GM12865 (cell line): ENCODE results near the gene RICTOR.

Experiments
- DNase-seq: peaks from one replicate; pipeline ENCODE4 v3.0.0; 2010; ENCODE audit warnings: low read depth
- H3K4me3 ChIP-seq: 2 replicates; pipeline ENCODE4 v1.5.1; 2011; ENCODE audit warnings: mild to moderate bottlenecking, low read depth, low read length, control low read depth
- TF ChIP-seq, protein P1 (sequence below): IDR thresholded peaks from 2 replicates; pipeline ENCODE4 v1.5.1; 2011; ENCODE audit warnings: low read length, control low read depth, low read depth, inconsistent platforms; ENCODE audit not compliant: insufficient read depth; ENCODE audit errors: missing control alignments

Gene RICTOR

DNA sequence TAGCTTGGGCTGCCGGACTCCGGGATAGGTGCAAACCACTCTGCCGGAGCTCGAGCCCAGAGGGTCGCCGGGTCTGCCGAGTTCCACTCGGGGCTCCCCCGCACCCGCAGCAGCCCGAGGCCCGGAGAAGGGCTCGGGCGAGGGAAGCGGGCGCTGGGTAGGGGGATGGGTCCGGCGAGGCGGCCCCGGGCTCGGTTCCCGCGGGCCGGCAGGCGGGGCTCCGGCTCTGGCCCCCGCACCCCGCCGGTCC is 507 bp downstream of the RICTOR start:
- peak overlapping the region; percentile 76 for H3K4me3 ChIP-seq
- TF ChIP-seq, protein P1, sequence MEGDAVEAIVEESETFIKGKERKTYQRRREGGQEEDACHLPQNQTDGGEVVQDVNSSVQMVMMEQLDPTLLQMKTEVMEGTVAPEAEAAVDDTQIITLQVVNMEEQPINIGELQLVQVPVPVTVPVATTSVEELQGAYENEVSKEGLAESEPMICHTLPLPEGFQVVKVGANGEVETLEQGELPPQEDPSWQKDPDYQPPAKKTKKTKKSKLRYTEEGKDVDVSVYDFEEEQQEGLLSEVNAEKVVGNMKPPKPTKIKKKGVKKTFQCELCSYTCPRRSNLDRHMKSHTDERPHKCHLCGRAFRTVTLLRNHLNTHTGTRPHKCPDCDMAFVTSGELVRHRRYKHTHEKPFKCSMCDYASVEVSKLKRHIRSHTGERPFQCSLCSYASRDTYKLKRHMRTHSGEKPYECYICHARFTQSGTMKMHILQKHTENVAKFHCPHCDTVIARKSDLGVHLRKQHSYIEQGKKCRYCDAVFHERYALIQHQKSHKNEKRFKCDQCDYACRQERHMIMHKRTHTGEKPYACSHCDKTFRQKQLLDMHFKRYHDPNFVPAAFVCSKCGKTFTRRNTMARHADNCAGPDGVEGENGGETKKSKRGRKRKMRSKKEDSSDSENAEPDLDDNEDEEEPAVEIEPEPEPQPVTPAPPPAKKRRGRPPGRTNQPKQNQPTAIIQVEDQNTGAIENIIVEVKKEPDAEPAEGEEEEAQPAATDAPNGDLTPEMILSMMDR: no peak
- no peak for DNase-seq

DNA sequence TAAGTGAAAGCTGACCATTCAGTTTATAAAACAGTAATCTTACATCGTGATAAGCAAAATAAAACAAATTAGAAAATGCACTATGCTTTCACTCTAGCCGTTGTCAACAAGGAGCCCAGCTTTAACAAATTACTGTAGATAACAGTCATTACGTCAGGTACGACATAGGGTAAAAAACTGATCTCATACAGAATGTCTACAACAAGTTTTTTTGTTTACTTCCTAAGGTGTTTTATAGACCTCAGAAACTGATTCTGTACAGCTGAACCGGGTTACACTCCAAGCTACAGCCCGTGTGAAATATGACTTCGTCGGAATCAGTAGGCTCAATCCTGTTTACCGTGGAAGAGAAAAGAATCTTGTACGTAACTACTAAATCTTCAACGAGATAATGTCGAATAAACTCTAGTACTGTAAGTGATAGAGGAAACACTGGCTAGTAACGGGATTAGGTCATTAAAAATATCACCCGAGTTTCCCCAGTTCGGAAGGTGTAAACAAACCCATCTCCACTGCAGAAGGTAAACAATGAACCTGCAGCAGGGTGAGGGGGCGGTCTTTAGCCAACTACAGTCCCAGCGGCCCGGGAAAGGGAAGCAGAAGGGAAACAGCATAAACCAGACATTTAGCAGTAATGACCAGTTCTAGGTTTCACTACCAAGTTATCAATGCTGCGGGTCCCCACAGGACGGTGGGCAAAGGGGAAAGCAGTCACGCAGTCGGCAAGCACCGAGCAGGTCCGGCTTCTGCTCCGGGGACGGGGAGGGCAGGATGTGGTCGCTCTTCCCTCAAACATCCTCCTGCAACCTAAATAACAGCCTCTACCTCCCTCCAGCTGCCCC is 1.1 kb downstream of the RICTOR start:
- TF ChIP-seq, protein P1: no peak
- DNase-seq: peak; percentile 88
- peak overlapping the region; percentile 76 for H3K4me3 ChIP-seq

DNA sequence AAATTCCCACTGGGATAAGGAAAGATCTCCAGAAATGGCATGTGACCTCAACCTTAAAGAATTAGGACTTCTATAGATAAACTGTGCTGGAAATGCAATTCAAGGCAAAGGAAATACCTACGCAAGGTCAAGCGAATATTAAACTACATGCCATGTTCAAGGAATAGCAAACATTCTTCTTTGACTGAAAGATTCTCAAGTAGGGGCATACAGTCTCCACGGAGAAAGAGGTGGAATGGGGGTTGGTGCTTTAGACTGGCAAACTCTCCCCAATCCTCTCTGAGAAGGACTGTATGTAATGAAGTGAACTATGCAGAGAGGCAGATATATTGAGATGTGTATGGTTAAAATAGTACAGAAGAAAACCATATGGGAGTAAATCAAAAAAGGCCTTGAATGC is 6.1 kb downstream of the RICTOR start:
- no peak for DNase-seq
- TF ChIP-seq, protein P1: no peak
- no peak overlapping the region for H3K4me3 ChIP-seq

DNA sequence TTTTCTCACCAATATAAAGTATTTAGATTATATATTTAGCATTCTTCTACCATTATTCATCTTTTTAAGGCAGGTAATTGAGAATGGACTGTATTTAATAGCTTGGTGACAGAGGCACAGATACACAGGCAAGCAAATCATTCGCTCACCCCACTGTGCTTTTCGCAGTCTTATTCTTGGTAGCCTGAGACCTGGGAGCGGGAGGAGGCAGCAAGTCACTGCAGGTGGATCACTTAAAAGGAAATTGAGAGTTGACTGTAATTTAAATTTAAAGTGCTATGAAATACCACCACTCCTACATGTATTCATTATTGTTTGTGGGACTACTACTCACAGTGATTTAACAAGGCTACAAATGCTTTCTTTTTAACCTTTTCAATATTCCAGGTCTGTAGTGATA is 9.7 kb downstream of the RICTOR start:
- no peak for DNase-seq
- H3K4me3 ChIP-seq: no peak overlapping the region
- TF ChIP-seq, protein P1: no peak

DNA sequence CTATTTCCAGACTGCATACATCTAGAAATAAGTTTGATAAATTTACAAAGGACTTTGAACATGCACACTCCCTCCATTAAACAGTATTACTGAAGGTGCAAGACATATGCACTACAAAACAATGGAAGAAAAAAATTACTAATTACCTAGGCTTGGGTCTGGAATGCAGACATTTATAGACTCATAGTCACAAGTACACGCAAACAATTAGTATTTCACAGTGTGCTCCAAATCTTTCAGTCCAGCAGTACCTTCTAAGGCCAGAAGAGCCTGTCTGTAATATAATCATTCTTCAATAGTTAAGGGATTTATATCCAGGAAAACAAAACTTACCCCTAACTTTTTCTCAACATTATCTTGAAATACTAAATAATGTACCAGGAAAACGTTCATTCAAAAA is 11.2 kb downstream of the RICTOR start:
- no peak overlapping the region for H3K4me3 ChIP-seq
- DNase-seq: no peak
- TF ChIP-seq, protein P1: no peak

DNA sequence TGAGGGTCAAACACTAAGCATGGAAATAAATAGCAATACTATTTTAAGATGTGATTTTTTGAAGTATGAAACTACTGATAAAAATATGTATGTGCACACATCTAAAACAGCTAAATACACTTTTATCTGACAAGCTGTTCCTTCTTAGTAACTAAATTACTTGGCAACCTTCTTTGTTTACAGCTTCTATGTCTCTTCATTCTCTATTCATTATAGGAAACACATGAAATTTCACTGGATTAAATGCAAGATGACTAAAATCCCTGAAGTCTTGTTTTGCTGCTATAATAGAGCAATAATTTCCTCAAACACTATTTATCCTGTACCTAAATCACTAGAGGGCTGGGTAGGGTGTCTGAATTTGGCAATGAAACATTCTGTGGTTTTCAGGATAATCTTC is 11.7 kb downstream of the RICTOR start:
- TF ChIP-seq, protein P1: no peak
- DNase-seq: no peak
- H3K4me3 ChIP-seq: no peak overlapping the region

DNA sequence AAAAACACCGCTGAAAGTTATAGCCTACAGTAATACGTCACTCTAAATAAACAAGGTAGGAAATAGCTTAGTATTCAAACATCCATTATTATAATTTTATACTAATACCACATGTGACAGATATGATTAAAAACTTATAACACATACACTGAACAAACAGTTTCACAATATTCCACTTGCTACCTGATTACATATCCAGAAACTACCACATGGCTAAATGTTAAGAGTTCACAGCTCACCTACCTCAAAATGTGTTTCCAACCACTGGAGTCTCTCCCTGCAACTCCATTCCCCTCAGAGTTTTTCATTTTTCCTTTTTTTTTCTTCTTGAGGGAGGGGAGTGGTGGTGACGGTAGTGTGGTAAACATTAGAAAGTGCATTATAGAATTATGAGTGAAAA is 12.1 kb downstream of the RICTOR start:
- TF ChIP-seq, protein P1: no peak
- H3K4me3 ChIP-seq: no peak overlapping the region
- DNase-seq: no peak
